GM18498 (cell line): ENCODE data around the gene GLE1.
"Not testable (repeated sequence)": the region's sequence is repeated elsewhere in the genome, so short reads cannot be mapped to it uniquely, and the experiment has no call there.

Experiments
- ATAC-seq: cut with Tn5 transposase; IDR thresholded peaks from one replicate; pipeline ENCODE4 v1.9.1; 2021; ENCODE audit warnings: mild to moderate bottlenecking, moderate library complexity; ENCODE audit not compliant: unreplicated experiment

The GLE1 gene

GRCh38 chr9:128551657-128552152 is 47.2 kb downstream of the GLE1 start:
- no peak for ATAC-seq

GRCh38 chr9:128552153-128552743 is 47.7 kb downstream of the GLE1 start, which contains the start of gene SPTAN1:
Gene SPTAN1 (plus strand): TSS chr9:128552587. CDS start chr9:128566741, 14,154 bp downstream.
- peak; percentile 81 for ATAC-seq

GRCh38 chr9:128552744-128553440 is 48.4 kb downstream of the GLE1 start:
- ATAC-seq: peak; percentile 33

GRCh38 chr9:128553728-128554127 is 49.2 kb downstream of the GLE1 start:
- ATAC-seq: no peak

- ATAC-seq: no peak
Measured at GRCh38 chr9:128554155-128554862, 49.8 kb downstream of the GLE1 start.

GRCh38 chr9:128555180-128555721 is 50.7 kb downstream of the GLE1 start:
- ATAC-seq: no peak

GRCh38 chr9:128556276-128556675 is 51.8 kb downstream of the GLE1 start:
- no peak for ATAC-seq

GRCh38 chr9:128556926-128557634 is 52.6 kb downstream of the GLE1 start:
- ATAC-seq: no peak

GRCh38 chr9:128558431-128559310 is 54.2 kb downstream of the GLE1 start:
- peak; percentile 77 for ATAC-seq

- no peak for ATAC-seq
Measured at GRCh38 chr9:128565578-128565977, 61.1 kb downstream of the GLE1 start.

GRCh38 chr9:128568470-128569078 is 64.1 kb downstream of the GLE1 start:
- ATAC-seq: no peak

- ATAC-seq: no peak
Measured at GRCh38 chr9:128575469-128575868, 71.0 kb downstream of the GLE1 start.

- no peak for ATAC-seq
Measured at GRCh38 chr9:128575916-128576315, 71.4 kb downstream of the GLE1 start.

- no peak for ATAC-seq
Measured at GRCh38 chr9:128577206-128577605, 72.7 kb downstream of the GLE1 start.

GRCh38 chr9:128579194-128579593 is 74.7 kb downstream of the GLE1 start:
- ATAC-seq: no peak

- ATAC-seq: no peak
Measured at GRCh38 chr9:128580731-128581130, 76.2 kb downstream of the GLE1 start.

- not testable (repeated sequence) for ATAC-seq
Measured at GRCh38 chr9:128585155-128585554, 80.6 kb downstream of the GLE1 start.

GRCh38 chr9:128586934-128587333 is 82.4 kb downstream of the GLE1 start:
- ATAC-seq: not testable (repeated sequence)

GRCh38 chr9:128587453-128587852 is 82.9 kb downstream of the GLE1 start:
- no peak for ATAC-seq
